ENCODE measurements around the gene CPTP.

Gene CPTP

DNA sequence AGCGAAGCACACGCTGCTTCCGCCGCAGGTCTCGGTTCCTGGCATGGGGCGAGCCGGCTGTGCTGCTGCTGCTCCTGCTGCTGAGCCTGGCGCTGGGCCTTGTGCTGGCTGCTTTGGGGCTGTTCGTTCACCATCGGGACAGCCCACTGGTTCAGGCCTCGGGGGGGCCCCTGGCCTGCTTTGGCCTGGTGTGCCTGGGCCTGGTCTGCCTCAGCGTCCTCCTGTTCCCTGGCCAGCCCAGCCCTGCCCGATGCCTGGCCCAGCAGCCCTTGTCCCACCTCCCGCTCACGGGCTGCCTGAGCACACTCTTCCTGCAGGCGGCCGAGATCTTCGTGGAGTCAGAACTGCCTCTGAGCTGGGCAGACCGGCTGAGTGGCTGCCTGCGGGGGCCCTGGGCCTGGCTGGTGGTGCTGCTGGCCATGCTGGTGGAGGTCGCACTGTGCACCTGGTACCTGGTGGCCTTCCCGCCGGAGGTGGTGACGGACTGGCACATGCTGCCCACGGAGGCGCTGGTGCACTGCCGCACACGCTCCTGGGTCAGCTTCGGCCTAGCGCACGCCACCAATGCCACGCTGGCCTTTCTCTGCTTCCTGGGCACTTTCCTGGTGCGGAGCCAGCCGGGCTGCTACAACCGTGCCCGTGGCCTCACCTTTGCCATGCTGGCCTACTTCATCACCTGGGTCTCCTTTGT lies 9.1 kb downstream of the CPTP start:
- Histone ChIP-seq H2AFZ (ENCODE audit: low read depth, low read length) (no peak overlapping the region), H3K14ac (ENCODE audit: low read length in 2 of 2) (no peak overlapping the region), H3K27ac (ENCODE audit: low read length, poor library complexity, severe bottlenecking) (no peak overlapping the region), H3K18ac (ENCODE audit: low read depth in 1 of 2, low read length in 2 of 2) (no peak overlapping the region), H4K91ac (ENCODE audit: low read length) (peak overlapping the region; percentile 1), H3K27me3 (ENCODE audit: control insufficient read depth in 1 of 2, insufficient read depth in 1 of 2, low read length in 2 of 2) (no peaks in the 10 kb centered on the region), H3K79me1 (replicated peaks; ENCODE audit: low read length, poor library complexity, severe bottlenecking) (peaks cover 6% of the 10 kb centered on the region), H2BK120ac (ENCODE audit: low read depth, low read length) (no peak overlapping the region), H3K4me3 (ENCODE audit: insufficient read depth in 1 of 2, low read depth in 1 of 2, low read length in 2 of 2) (no peak overlapping the region), H3K36me3 (ENCODE audit: control insufficient read depth in 1 of 2, insufficient read depth in 2 of 2, low read depth in 1 of 2, low read length in 2 of 2) (peaks cover 6 to 88% of the 10 kb centered on the region in 2 experiments), H3K4ac (ENCODE audit: low read depth in 1 of 2, low read length in 2 of 2) (no peak overlapping the region), H2BK5ac (ENCODE audit: low read depth, low read length, poor library complexity, severe bottlenecking) (no peak overlapping the region), H4K8ac (ENCODE audit: low read length) (no peak overlapping the region), H3K23ac (ENCODE audit: low read length in 2 of 2) (no peak overlapping the region), H2AK5ac (ENCODE audit: low read length, severe bottlenecking) (no peak overlapping the region), H2BK15ac (ENCODE audit: low read depth, poor library complexity, severe bottlenecking) (no peak overlapping the region), H3K4me1 (ENCODE audit: control insufficient read depth, insufficient read depth, low read depth, low read length) (peaks cover 33% of the 10 kb centered on the region), H3K9ac (ENCODE audit: low read length) (no peak overlapping the region), H2BK12ac (ENCODE audit: low read length in 2 of 2) (no peak overlapping the region), H3K9me3 (ENCODE audit: control insufficient read depth, low read length) (no peaks in the 10 kb centered on the region), H3K4me2 (ENCODE audit: low read length, poor library complexity, severe bottlenecking) (no peak overlapping the region)
- DNase-seq, result no peak
- 92% methylated on average over 36 of the region's 36 CpGs for WGBS

DNA sequence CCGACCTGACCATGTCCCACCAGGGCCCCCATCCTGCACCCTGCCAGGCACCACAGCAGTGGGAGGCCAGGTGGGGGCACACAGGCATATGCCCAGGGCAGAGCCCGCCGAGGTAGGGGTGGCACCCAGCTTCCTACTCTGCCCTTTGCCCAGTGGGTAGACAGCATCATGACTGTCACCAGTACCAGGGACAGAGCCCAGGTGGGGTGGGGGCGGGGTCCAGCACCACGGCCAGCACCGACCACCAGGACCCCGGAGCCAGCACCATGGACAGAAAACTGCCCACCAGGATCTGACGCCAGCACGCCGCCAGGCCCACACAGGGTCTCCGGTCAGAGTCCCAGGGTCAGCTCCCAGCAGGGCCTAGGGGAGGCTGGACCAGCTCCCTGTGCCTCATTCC lies 10.2 kb downstream of the CPTP start:
- Histone ChIP-seq H3K14ac (ENCODE audit: low read length in 2 of 2) (no peak overlapping the region), H3K36me3 (ENCODE audit: control insufficient read depth in 1 of 2, insufficient read depth in 2 of 2, low read depth in 1 of 2, low read length in 2 of 2) (peaks cover 12 to 88% of the 10 kb centered on the region in 2 experiments), H2AK5ac (ENCODE audit: low read length, severe bottlenecking) (no peak overlapping the region), H3K4ac (ENCODE audit: low read depth in 1 of 2, low read length in 2 of 2) (no peak overlapping the region), H4K8ac (ENCODE audit: low read length) (no peak overlapping the region), H2AFZ (ENCODE audit: low read depth, low read length) (no peak overlapping the region), H2BK12ac (ENCODE audit: low read length in 2 of 2) (no peak overlapping the region), H3K4me1 (ENCODE audit: control insufficient read depth, insufficient read depth, low read depth, low read length) (peaks cover 28% of the 10 kb centered on the region), H3K79me1 (replicated peaks; ENCODE audit: low read length, poor library complexity, severe bottlenecking) (peaks cover 7% of the 10 kb centered on the region), H3K18ac (ENCODE audit: low read depth in 1 of 2, low read length in 2 of 2) (no peak overlapping the region), H2BK5ac (ENCODE audit: low read depth, low read length, poor library complexity, severe bottlenecking) (no peak overlapping the region), H3K27me3 (ENCODE audit: control insufficient read depth in 1 of 2, insufficient read depth in 1 of 2, low read length in 2 of 2) (no peaks in the 10 kb centered on the region), H3K27ac (ENCODE audit: low read length, poor library complexity, severe bottlenecking) (no peak overlapping the region), H3K4me2 (ENCODE audit: low read length, poor library complexity, severe bottlenecking) (no peak overlapping the region), H3K4me3 (ENCODE audit: insufficient read depth in 1 of 2, low read depth in 1 of 2, low read length in 2 of 2) (no peak overlapping the region), H4K91ac (ENCODE audit: low read length) (no peak overlapping the region), H3K9ac (ENCODE audit: low read length) (no peak overlapping the region), H2BK120ac (ENCODE audit: low read depth, low read length) (no peak overlapping the region), H3K9me3 (ENCODE audit: control insufficient read depth, low read length) (no peaks in the 10 kb centered on the region), H2BK15ac (ENCODE audit: low read depth, poor library complexity, severe bottlenecking) (no peak overlapping the region), H3K23ac (ENCODE audit: low read length in 2 of 2) (no peak overlapping the region)
- WGBS, result 86% methylated on average over 11 of the region's 11 CpGs
- no peak for DNase-seq

DNA sequence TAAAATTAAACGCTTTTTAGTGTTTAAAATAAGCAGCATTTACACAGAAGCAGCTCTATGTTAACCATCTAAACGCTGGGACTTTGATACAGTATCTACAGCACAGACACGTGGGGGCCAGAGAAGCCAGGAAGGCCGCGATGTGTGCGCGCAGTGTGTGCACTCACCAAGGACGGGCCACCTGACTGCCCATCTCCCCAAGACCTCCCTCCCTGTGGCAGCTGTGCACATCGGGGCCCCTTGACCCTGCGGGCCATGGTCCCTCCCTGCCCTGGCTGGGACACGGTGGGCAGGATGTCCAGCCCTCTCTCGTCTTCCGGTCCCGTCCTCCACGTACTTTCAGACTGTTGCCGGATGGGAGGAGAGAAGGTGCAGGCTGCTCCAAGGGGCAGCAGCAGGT lies 10.7 kb downstream of the CPTP start:
- no peak overlapping the region for H2BK5ac ChIP-seq (ENCODE audit: low read depth, low read length, poor library complexity, severe bottlenecking)
- no peak overlapping the region for H2AFZ ChIP-seq (ENCODE audit: low read depth, low read length)
- H3K4me3 ChIP-seq (ENCODE audit: insufficient read depth in 1 of 2, low read depth in 1 of 2, low read length in 2 of 2), result no peak overlapping the region
- peaks cover 23% of the 10 kb centered on the region for H3K4me1 ChIP-seq (ENCODE audit: control insufficient read depth, insufficient read depth, low read depth, low read length)
- no peak for DNase-seq
- H3K23ac ChIP-seq (ENCODE audit: low read length in 2 of 2), result no peak overlapping the region
- H3K27me3 ChIP-seq (ENCODE audit: control insufficient read depth in 1 of 2, insufficient read depth in 1 of 2, low read length in 2 of 2), result no peaks in the 10 kb centered on the region
- H3K14ac ChIP-seq (ENCODE audit: low read length in 2 of 2), result no peak overlapping the region
- no peak overlapping the region for H2BK12ac ChIP-seq (ENCODE audit: low read length in 2 of 2)
- peaks cover 10% of the 10 kb centered on the region for H3K79me1 ChIP-seq (replicated peaks; ENCODE audit: low read length, poor library complexity, severe bottlenecking)
- H3K36me3 ChIP-seq (ENCODE audit: control insufficient read depth in 1 of 2, insufficient read depth in 2 of 2, low read depth in 1 of 2, low read length in 2 of 2), result peaks cover 13 to 88% of the 10 kb centered on the region in 2 experiments
- no peak overlapping the region for H2BK15ac ChIP-seq (ENCODE audit: low read depth, poor library complexity, severe bottlenecking)
- no peak overlapping the region for H4K91ac ChIP-seq (ENCODE audit: low read length)
- H3K27ac ChIP-seq (ENCODE audit: low read length, poor library complexity, severe bottlenecking), result no peak overlapping the region
- H3K9ac ChIP-seq (ENCODE audit: low read length), result no peak overlapping the region
- WGBS, result 87% methylated on average over 16 of the region's 16 CpGs
- H2BK120ac ChIP-seq (ENCODE audit: low read depth, low read length), result no peak overlapping the region
- no peak overlapping the region for H4K8ac ChIP-seq (ENCODE audit: low read length)
- no peak overlapping the region for H3K18ac ChIP-seq (ENCODE audit: low read depth in 1 of 2, low read length in 2 of 2)
- no peaks in the 10 kb centered on the region for H3K9me3 ChIP-seq (ENCODE audit: control insufficient read depth, low read length)
- H2AK5ac ChIP-seq (ENCODE audit: low read length, severe bottlenecking), result no peak overlapping the region
- no peak overlapping the region for H3K4me2 ChIP-seq (ENCODE audit: low read length, poor library complexity, severe bottlenecking)
- H3K4ac ChIP-seq (ENCODE audit: low read depth in 1 of 2, low read length in 2 of 2), result no peak overlapping the region

DNA sequence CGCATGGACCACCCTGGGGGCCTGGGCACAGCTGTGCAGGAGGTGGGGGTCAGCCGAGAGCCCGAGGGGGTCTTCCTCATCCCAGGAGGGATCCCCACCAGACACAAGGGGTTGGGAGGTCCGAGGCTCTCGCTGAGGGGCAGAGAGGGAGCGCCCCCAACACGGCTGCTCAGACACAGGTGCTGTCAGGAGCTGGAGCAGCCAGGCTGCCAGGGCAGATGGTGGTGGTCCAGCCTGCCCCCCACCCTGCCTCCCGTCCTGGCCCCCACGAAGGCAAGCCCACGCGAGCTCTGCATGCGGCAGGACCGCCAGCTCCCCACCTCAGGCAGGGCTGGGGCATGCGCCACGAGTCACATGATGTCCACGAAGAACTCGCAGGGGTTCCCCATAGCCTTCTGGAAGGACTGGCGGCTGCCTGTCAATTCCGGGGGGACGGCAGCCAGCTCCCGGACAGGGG lies 11.2 kb downstream of the CPTP start:
- Histone ChIP-seq H2BK5ac (ENCODE audit: low read depth, low read length, poor library complexity, severe bottlenecking) (no peak overlapping the region), H3K18ac (ENCODE audit: low read depth in 1 of 2, low read length in 2 of 2) (no peak overlapping the region), H3K4me3 (ENCODE audit: insufficient read depth in 1 of 2, low read depth in 1 of 2, low read length in 2 of 2) (no peak overlapping the region), H3K27me3 (ENCODE audit: control insufficient read depth in 1 of 2, insufficient read depth in 1 of 2, low read length in 2 of 2) (no peaks in the 10 kb centered on the region), H3K27ac (ENCODE audit: low read length, poor library complexity, severe bottlenecking) (no peak overlapping the region), H2BK15ac (ENCODE audit: low read depth, poor library complexity, severe bottlenecking) (no peak overlapping the region), H3K4me2 (ENCODE audit: low read length, poor library complexity, severe bottlenecking) (no peak overlapping the region), H3K9ac (ENCODE audit: low read length) (no peak overlapping the region), H4K91ac (ENCODE audit: low read length) (no peak overlapping the region), H3K9me3 (ENCODE audit: control insufficient read depth, low read length) (no peaks in the 10 kb centered on the region), H2BK12ac (ENCODE audit: low read length in 2 of 2) (no peak overlapping the region), H2AFZ (ENCODE audit: low read depth, low read length) (no peak overlapping the region), H3K14ac (ENCODE audit: low read length in 2 of 2) (no peak overlapping the region), H4K8ac (ENCODE audit: low read length) (no peak overlapping the region), H3K79me1 (replicated peaks; ENCODE audit: low read length, poor library complexity, severe bottlenecking) (peaks cover 15% of the 10 kb centered on the region), H3K36me3 (ENCODE audit: control insufficient read depth in 1 of 2, insufficient read depth in 2 of 2, low read depth in 1 of 2, low read length in 2 of 2) (peaks cover 18 to 89% of the 10 kb centered on the region in 2 experiments), H2AK5ac (ENCODE audit: low read length, severe bottlenecking) (no peak overlapping the region), H3K4ac (ENCODE audit: low read depth in 1 of 2, low read length in 2 of 2) (no peak overlapping the region), H3K4me1 (ENCODE audit: control insufficient read depth, insufficient read depth, low read depth, low read length) (peaks cover 20% of the 10 kb centered on the region), H2BK120ac (ENCODE audit: low read depth, low read length) (no peak overlapping the region), H3K23ac (ENCODE audit: low read length in 2 of 2) (no peak overlapping the region)
- 95% methylated on average over 21 of the region's 21 CpGs for WGBS
- DNase-seq, result no peak
